Bronchial epithelial cell (primary cell): ENCODE measurements around the gene CCDC106. TPM values are rescaled to one million over a fixed set of nuclear protein-coding genes. Genes with fewer than 3 reads are reported as not detected.

Experiments used
- DNase-seq: peaks from one replicate; pipeline ENCODE4 v3.0.0-alpha.2; 2010; ENCODE audit warnings: low read depth
- FAIRE-seq: peaks from 2 replicates; lab custom pipeline; 2011; peaks lifted over from hg19 to GRCh38; lab: Jason Lieb, UNC
- H3K27me3 ChIP-seq: 2 replicates; pipeline ENCODE4 v1.5.1; 2011; ENCODE audit warnings: low read length; ENCODE audit not compliant: control insufficient read depth, insufficient read depth
- H3K36me3 ChIP-seq: 2 replicates; pipeline ENCODE4 v1.5.1; 2011; ENCODE audit warnings: low read length; ENCODE audit not compliant: control insufficient read depth, insufficient read depth
- H3K4me3 ChIP-seq: 2 replicates; pipeline ENCODE4 v1.5.1; 2011; ENCODE audit warnings: mild to moderate bottlenecking, low read depth, low read length, control low read depth
- CTCF ChIP-seq: IDR thresholded peaks from 2 replicates; pipeline ENCODE4 v1.5.1; 2011; ENCODE audit warnings: mild to moderate bottlenecking, moderate library complexity, low read length, control low read depth, inconsistent platforms; ENCODE audit not compliant: insufficient read depth, severe bottlenecking
- total RNA-seq: library from RNA; depleted of rRNA; stranded (reverse); fragments of >200 nt; gene quantifications from 2 replicates; pipeline ENCODE4 v1.2.1, GENCODE V29; 2014

CCDC106 gene
- 2.6 and 2.9 TPM in 2 replicates for total RNA-seq

- DNase-seq: no peak
- FAIRE-seq: no peak
- TF ChIP-seq CTCF: no peak
These were observed at the start of gene CCDC106 for GRCh38 chr19:55647732-55648584. Gene CCDC106, plus strand, starts transcription at chr19:55648212. Its CDS starts 835 bp downstream, at chr19:55649047.

GRCh38 chr19:55598719-55599467 lies 49.1 kb upstream of the CCDC106 start:
- H3K4me3 ChIP-seq: peak overlapping the region; percentile 85
- no peak for TF ChIP-seq CTCF
- H3K36me3 ChIP-seq: peaks cover 8% of the 10 kb centered on the region
- no peaks in the 10 kb centered on the region for H3K27me3 ChIP-seq
- DNase-seq (peak; percentile 88), FAIRE-seq (no peak)

More at GRCh38 chr19:55647732-55648584, at the start of gene CCDC106:
- Histone ChIP-seq H3K27me3 (no peaks in the 10 kb centered on the region), H3K36me3 (peaks cover 3% of the 10 kb centered on the region), H3K4me3 (peak within 1 kb of the TSS; percentile 76)

- TF ChIP-seq CTCF: no peak
- H3K27me3 ChIP-seq: no peaks in the 10 kb centered on the region
- no peak for FAIRE-seq
- H3K4me3 ChIP-seq: peak within 1 kb of the TSS; percentile 85
- H3K36me3 ChIP-seq: peaks cover 8% of the 10 kb centered on the region
- peak; percentile 92 for DNase-seq
These were observed 48.6 kb upstream of the CCDC106 start, which contains the start of gene FIZ1 for GRCh38 chr19:55599468-55599841. Gene FIZ1, minus strand, starts transcription at chr19:55599517. Its CDS starts 1,652 bp downstream, at chr19:55597865.

GRCh38 chr19:55599842-55600661 lies 48.0 kb upstream of the CCDC106 start, which contains the start of gene ZNF524:
Gene ZNF524, plus strand, starts transcription at chr19:55600288. Its CDS starts 1,825 bp downstream, at chr19:55602113.
- no peak for FAIRE-seq
- TF ChIP-seq CTCF: no peak
- Histone ChIP-seq H3K36me3 (peaks cover 8% of the 10 kb centered on the region), H3K27me3 (no peaks in the 10 kb centered on the region), H3K4me3 (peak within 1 kb of the TSS; percentile 85)
- peak; percentile 80 for DNase-seq

GRCh38 chr19:55600662-55601028 lies 47.4 kb upstream of the CCDC106 start:
- no peaks in the 10 kb centered on the region for H3K27me3 ChIP-seq
- FAIRE-seq (no peak), DNase-seq (no peak)
- peaks cover 8% of the 10 kb centered on the region for H3K36me3 ChIP-seq
- peak overlapping the region; percentile 85 for H3K4me3 ChIP-seq
- TF ChIP-seq CTCF: no peak
